ENCODE measurements around the gene HSD11B1L. TPM values are rescaled to one million over a fixed set of nuclear protein-coding genes. Genes with fewer than 3 reads are reported as not detected.

The HSD11B1L gene
- total RNA-seq, 3 donors from 2014 or later (not counting 1 experiment from before 2014, with no cell fraction given) = 1.1 to 3.7 (median 3.0) TPM

DNA sequence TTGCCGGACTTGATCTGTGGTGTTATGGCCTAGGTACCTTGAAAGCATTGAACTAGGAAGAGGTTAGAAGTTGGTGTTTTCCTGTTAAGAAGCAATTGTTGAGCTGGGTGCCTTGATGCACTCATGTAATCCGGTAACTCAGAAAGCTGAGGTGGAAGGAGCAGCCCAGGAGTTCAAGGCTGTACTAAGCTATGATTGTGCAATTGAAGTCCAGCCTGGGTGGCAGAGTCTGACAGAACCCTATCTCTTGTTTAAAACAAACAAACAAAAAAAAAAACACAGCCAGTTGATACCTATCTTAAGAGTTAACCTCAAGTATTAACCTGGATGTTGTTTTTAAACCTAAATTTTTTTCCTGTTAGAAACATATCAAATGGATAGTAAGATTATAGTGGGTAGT lies 38.6 kb upstream of the HSD11B1L start:
- no peak for DNase-seq
- WGBS (ENCODE audit: insufficient coverage) = 96% methylated on average over 2 of the region's 2 CpGs
- Histone ChIP-seq H3K27me3 (ENCODE audit: control insufficient read depth, insufficient read depth, low read length) (no peaks in the 10 kb centered on the region), H3K4me3 (ENCODE audit: low read length) (no peak overlapping the region), H3K36me3 (ENCODE audit: control insufficient read depth, insufficient read depth, low read length) (peaks cover 51% of the 10 kb centered on the region), H3K4me1 (ENCODE audit: control insufficient read depth, insufficient read depth, low read length) (no peaks in the 10 kb centered on the region), H3K27ac (ENCODE audit: low read length) (no peak overlapping the region), H3K9me3 (ENCODE audit: control insufficient read depth, insufficient read depth, low read length) (no peaks in the 10 kb centered on the region)
- TF ChIP-seq, protein P1, sequence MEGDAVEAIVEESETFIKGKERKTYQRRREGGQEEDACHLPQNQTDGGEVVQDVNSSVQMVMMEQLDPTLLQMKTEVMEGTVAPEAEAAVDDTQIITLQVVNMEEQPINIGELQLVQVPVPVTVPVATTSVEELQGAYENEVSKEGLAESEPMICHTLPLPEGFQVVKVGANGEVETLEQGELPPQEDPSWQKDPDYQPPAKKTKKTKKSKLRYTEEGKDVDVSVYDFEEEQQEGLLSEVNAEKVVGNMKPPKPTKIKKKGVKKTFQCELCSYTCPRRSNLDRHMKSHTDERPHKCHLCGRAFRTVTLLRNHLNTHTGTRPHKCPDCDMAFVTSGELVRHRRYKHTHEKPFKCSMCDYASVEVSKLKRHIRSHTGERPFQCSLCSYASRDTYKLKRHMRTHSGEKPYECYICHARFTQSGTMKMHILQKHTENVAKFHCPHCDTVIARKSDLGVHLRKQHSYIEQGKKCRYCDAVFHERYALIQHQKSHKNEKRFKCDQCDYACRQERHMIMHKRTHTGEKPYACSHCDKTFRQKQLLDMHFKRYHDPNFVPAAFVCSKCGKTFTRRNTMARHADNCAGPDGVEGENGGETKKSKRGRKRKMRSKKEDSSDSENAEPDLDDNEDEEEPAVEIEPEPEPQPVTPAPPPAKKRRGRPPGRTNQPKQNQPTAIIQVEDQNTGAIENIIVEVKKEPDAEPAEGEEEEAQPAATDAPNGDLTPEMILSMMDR (IDR thresholded peaks at IDR 0.05) = no peak
- H3K36me3 Mint-ChIP-seq = peaks cover 39% of the 10 kb centered on the region
- no peak for ATAC-seq
- peaks cover 47 to 52% of the 10 kb centered on the region in 2 donors for H3K4me1 Mint-ChIP-seq
- intact Hi-C loops (cut with micrococcal nuclease) = no loop called here
- H3K9me3 Mint-ChIP-seq = no peaks in the 10 kb centered on the region
- H3K4me3 Mint-ChIP-seq = no peak overlapping the region
- peak overlapping the region in 1 of 2 donors; percentile 25 for H3K27ac Mint-ChIP-seq
- H3K27me3 Mint-ChIP-seq (ENCODE audit: low read depth in 2 of 2) = no peaks in the 10 kb centered on the region

DNA sequence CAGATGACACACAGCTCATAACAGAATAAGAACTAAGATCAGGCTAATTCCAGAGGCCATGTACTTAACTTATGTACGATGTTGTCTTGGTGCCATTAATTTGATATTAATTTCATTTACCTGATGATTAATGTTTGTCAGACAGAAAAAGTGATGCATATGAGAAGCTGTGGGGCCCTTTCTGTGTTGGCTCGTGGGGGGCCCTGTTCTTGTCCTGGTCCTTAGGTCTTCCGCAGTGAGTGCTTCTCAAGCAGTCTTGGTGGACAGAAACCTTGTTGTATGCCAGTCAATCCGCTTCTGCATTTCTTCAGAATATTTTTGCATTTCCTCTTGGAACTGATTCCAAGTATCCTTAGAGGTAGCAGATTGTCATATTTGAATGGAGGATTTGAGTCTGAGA lies 37.8 kb upstream of the HSD11B1L start:
- Mint-ChIP-seq H3K36me3 (peaks cover 43% of the 10 kb centered on the region), H3K4me1 (peaks cover 40 to 46% of the 10 kb centered on the region in 2 donors), H3K9me3 (no peaks in the 10 kb centered on the region), H3K27me3 (ENCODE audit: low read depth in 2 of 2) (no peaks in the 10 kb centered on the region), H3K27ac (no peak overlapping the region), H3K4me3 (no peak overlapping the region)
- DNase-seq (no peak), ATAC-seq (no peak)
- WGBS (ENCODE audit: insufficient coverage) = 99% methylated on average over 4 of the region's 4 CpGs
- no peaks in the 10 kb centered on the region for H3K27me3 ChIP-seq (ENCODE audit: control insufficient read depth, insufficient read depth, low read length)
- TF ChIP-seq, protein P1 (IDR thresholded peaks at IDR 0.05) = no peak
- H3K4me1 ChIP-seq (ENCODE audit: control insufficient read depth, insufficient read depth, low read length) = no peaks in the 10 kb centered on the region
- H3K9me3 ChIP-seq (ENCODE audit: control insufficient read depth, insufficient read depth, low read length) = no peaks in the 10 kb centered on the region
- no peak overlapping the region for H3K4me3 ChIP-seq (ENCODE audit: low read length)
- peaks cover 57% of the 10 kb centered on the region for H3K36me3 ChIP-seq (ENCODE audit: control insufficient read depth, insufficient read depth, low read length)
- no peak overlapping the region for H3K27ac ChIP-seq (ENCODE audit: low read length)
- intact Hi-C loops (cut with micrococcal nuclease) = no loop called here

DNA sequence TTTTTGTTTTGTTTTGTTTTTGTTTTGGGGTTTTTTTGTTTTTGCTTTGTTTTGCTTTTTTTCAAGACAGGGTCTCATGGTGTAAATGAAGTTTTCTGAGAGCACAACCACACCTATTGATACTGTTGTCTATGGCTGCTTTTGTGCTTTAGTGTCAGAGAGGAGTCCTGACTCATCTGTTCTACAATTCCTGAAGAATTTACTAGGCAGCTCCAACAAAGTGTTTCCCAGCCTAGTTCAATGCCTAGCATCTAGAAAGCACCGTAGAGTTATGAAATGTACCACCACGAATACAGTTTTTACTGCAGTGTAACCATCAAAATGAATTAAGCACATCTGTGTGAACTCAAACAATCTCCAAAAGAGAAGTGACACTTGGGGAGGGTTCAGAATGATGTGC lies 36.8 kb upstream of the HSD11B1L start:
- ATAC-seq (no peak), DNase-seq (no peak)
- H3K27ac ChIP-seq (ENCODE audit: low read length) = no peak overlapping the region
- H3K9me3 Mint-ChIP-seq = no peaks in the 10 kb centered on the region
- no peaks in the 10 kb centered on the region for H3K27me3 Mint-ChIP-seq (ENCODE audit: low read depth in 2 of 2)
- TF ChIP-seq, protein P1 (IDR thresholded peaks at IDR 0.05) = no peak
- peak overlapping the region; percentile 45 to 66 for H3K27ac Mint-ChIP-seq
- peaks cover 62% of the 10 kb centered on the region for H3K36me3 ChIP-seq (ENCODE audit: control insufficient read depth, insufficient read depth, low read length)
- H3K36me3 Mint-ChIP-seq = peaks cover 48% of the 10 kb centered on the region
- intact Hi-C loops (cut with micrococcal nuclease) = no loop called here
- no peaks in the 10 kb centered on the region for H3K4me1 ChIP-seq (ENCODE audit: control insufficient read depth, insufficient read depth, low read length)
- H3K27me3 ChIP-seq (ENCODE audit: control insufficient read depth, insufficient read depth, low read length) = no peaks in the 10 kb centered on the region
- H3K4me3 ChIP-seq (ENCODE audit: low read length) = no peak overlapping the region
- peaks cover 39 to 46% of the 10 kb centered on the region in 2 donors for H3K4me1 Mint-ChIP-seq
- no peaks in the 10 kb centered on the region for H3K9me3 ChIP-seq (ENCODE audit: control insufficient read depth, insufficient read depth, low read length)
- H3K4me3 Mint-ChIP-seq = no peak overlapping the region
- WGBS (ENCODE audit: insufficient coverage) = 100% methylated on average over 2 of the region's 2 CpGs

DNA sequence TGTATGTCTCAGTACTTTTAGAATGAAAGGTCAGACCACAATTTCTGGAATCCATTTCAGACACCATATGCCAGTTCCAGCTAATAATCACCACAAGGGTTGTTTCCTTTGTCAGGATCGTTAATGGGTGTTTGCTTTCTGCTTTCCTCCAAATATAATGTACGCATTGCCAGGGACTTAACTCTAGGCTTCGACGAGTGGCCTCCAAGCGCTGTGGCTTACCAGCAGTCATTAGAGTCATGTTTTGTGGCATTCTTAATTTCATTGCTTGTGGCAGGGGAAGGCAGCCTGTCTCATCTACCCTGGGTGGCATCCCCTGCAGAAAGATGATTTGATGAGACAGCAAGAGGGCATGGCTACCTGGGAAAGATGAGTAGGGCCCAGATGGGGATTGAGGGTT lies 35.4 kb upstream of the HSD11B1L start:
- Histone ChIP-seq H3K4me1 (ENCODE audit: control insufficient read depth, insufficient read depth, low read length) (no peaks in the 10 kb centered on the region), H3K4me3 (ENCODE audit: low read length) (no peak overlapping the region), H3K36me3 (ENCODE audit: control insufficient read depth, insufficient read depth, low read length) (peaks cover 71% of the 10 kb centered on the region), H3K9me3 (ENCODE audit: control insufficient read depth, insufficient read depth, low read length) (no peaks in the 10 kb centered on the region), H3K27ac (ENCODE audit: low read length) (no peak overlapping the region), H3K27me3 (ENCODE audit: control insufficient read depth, insufficient read depth, low read length) (no peaks in the 10 kb centered on the region)
- Mint-ChIP-seq H3K27ac (peak overlapping the region; percentile 45 to 66), H3K9me3 (no peaks in the 10 kb centered on the region), H3K27me3 (ENCODE audit: low read depth in 2 of 2) (no peaks in the 10 kb centered on the region), H3K36me3 (peaks cover 55% of the 10 kb centered on the region), H3K4me3 (no peak overlapping the region), H3K4me1 (peaks cover 34 to 46% of the 10 kb centered on the region in 2 donors)
- intact Hi-C loops (cut with micrococcal nuclease) = no loop called here
- no peak for DNase-seq
- WGBS (ENCODE audit: insufficient coverage) = 94% methylated on average over 5 of the region's 5 CpGs
- ATAC-seq = no peak
- TF ChIP-seq, protein P1 (IDR thresholded peaks at IDR 0.05) = no peak

All from natural killer cell (primary cell).